ENCODE measurements around the gene GAL3ST3. TPM values are rescaled to one million over a fixed set of nuclear protein-coding genes. Genes with fewer than 3 reads are reported as not detected.
"Not testable (repeated sequence)": the region's sequence is repeated elsewhere in the genome, so short reads cannot be mapped to it uniquely, and the experiment has no call there.

GAL3ST3 gene
- total RNA-seq, 2 donors from 2014 or later = 1.1 TPM; not detected in 1

DNA sequence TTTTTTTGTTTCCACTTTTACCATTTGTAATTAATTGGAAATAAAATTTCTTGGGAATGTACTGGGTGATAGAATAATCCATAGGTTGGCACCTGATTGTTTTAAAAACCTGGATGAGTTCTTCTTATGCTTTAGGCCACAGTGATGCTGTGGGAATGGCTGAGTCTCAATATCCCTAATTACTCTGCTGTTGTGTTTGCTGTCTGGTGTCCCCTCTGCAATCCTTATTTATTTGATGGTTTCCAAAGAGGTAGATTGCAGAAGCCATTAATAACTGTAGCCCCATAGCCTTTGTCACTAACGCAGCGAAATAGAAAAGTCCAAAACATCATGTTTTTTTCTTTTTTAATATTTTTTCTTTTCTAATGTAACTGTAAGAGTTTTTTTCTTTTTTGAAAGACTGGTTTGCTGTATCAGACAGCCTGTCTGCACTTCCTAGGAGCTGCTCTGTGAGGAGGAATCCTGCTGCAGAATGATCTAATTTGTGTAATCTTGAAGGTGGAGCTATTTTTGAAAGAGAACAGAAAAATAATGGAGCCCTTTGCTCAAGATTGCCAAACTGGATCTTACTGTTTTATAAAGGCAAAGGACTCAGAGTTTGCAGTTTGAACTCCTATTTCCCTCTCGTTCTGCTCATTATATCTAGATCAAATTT lies 36.0 kb upstream of the GAL3ST3 start:
- H3K27ac ChIP-seq = peak overlapping the region in 1 of 2 donors; percentile 11
- no peak for ATAC-seq (ENCODE audit: insufficient number of reproducible peaks, low FRiP score, low read depth)
- no peak for TF ChIP-seq CTCF (IDR thresholded peaks at IDR 0.05)
- H3K36me3 ChIP-seq = no peaks in the 10 kb centered on the region
- peaks cover 39 to 59% of the 10 kb centered on the region in 2 donors for H3K4me1 ChIP-seq (ENCODE audit: control insufficient read depth in 1 of 2, low read depth in 2 of 2)
- no peak overlapping the region for H3K4me3 ChIP-seq
- no peaks in the 10 kb centered on the region for H3K27me3 ChIP-seq (replicated peaks; ENCODE audit: insufficient read depth)
- no peaks in the 10 kb centered on the region for H3K9me3 ChIP-seq
- no peak for DNase-seq (ENCODE audit: low spot score)

- TF ChIP-seq CTCF (IDR thresholded peaks at IDR 0.05) = no peak
- H3K36me3 ChIP-seq = no peaks in the 10 kb centered on the region
- ATAC-seq (ENCODE audit: insufficient number of reproducible peaks, low FRiP score, low read depth) = no peak
- H3K4me1 ChIP-seq (ENCODE audit: control insufficient read depth in 1 of 2, low read depth in 2 of 2) = peaks cover 39 to 59% of the 10 kb centered on the region in 2 donors
- H3K27ac ChIP-seq = peak overlapping the region; percentile 33 to 34
- H3K4me3 ChIP-seq = no peak overlapping the region
- no peak for DNase-seq (ENCODE audit: low spot score)
- no peaks in the 10 kb centered on the region for H3K27me3 ChIP-seq (replicated peaks; ENCODE audit: insufficient read depth)
- no peaks in the 10 kb centered on the region for H3K9me3 ChIP-seq
Observed at GRCh38 chr11:66083767-66084166, 34.8 kb upstream of the GAL3ST3 start.

DNA sequence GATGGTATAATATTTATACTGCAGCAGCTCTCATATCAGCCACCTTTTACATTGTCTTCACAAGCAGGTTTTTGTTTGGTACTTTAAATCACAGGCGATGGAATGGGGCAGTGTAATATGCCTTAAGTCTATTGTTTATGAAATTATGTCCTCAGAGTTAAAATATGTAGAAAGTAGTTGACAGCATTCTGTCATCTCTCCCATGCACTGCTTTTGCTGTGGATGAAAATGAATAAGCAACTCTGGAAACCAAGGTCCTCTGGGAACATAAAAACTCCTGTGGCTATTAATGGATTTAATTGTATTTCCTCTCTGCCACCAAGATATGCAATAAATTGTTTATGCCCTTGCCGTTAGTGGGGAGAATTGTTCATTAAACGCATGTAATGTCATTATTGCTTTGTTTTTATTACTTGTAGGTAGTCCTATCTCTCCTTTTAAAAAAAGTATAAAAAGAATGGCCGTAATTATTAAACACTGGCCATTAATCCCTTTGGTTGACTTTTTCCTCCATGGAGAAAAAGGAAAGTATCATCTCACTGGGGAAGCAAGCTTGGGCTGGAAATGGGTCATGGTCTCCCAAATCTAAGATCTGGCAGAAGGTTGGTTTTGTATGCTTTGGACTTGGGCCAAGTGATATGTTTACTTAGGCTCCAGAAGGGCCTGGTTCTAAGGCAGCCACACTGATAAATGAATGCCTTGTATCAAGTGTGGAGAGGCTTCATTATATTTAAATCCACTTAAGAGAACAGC lies 34.2 kb upstream of the GAL3ST3 start:
- no peak for DNase-seq (ENCODE audit: low spot score)
- H3K9me3 ChIP-seq = no peaks in the 10 kb centered on the region
- H3K4me3 ChIP-seq = no peak overlapping the region
- ATAC-seq (ENCODE audit: insufficient number of reproducible peaks, low FRiP score, low read depth) = no peak
- TF ChIP-seq CTCF (IDR thresholded peaks at IDR 0.05) = no peak
- no peaks in the 10 kb centered on the region for H3K36me3 ChIP-seq
- peak overlapping the region in 1 of 2 donors; percentile 33 for H3K27ac ChIP-seq
- H3K4me1 ChIP-seq (ENCODE audit: control insufficient read depth in 1 of 2, low read depth in 2 of 2) = peaks cover 39 to 59% of the 10 kb centered on the region in 2 donors
- H3K27me3 ChIP-seq (replicated peaks; ENCODE audit: insufficient read depth) = no peaks in the 10 kb centered on the region

GRCh38 chr11:66081505-66081904 lies 32.5 kb upstream of the GAL3ST3 start:
- Histone ChIP-seq H3K27ac (peak overlapping the region; percentile 16 to 77), H3K9me3 (no peaks in the 10 kb centered on the region), H3K36me3 (no peaks in the 10 kb centered on the region), H3K27me3 (replicated peaks; ENCODE audit: insufficient read depth) (no peaks in the 10 kb centered on the region), H3K4me1 (ENCODE audit: control insufficient read depth in 1 of 2, low read depth in 2 of 2) (peaks cover 47 to 67% of the 10 kb centered on the region in 2 donors), H3K4me3 (no peak overlapping the region)
- ATAC-seq (ENCODE audit: insufficient number of reproducible peaks, low FRiP score, low read depth) (no peak), DNase-seq (ENCODE audit: low spot score) (no peak)
- no peak for TF ChIP-seq CTCF (IDR thresholded peaks at IDR 0.05)

GRCh38 chr11:66080055-66080817 lies 31.3 kb upstream of the GAL3ST3 start:
- no peaks in the 10 kb centered on the region for H3K9me3 ChIP-seq
- peak overlapping the region; percentile 37 to 77 for H3K27ac ChIP-seq
- TF ChIP-seq CTCF (IDR thresholded peaks at IDR 0.05) = no peak
- H3K27me3 ChIP-seq (replicated peaks; ENCODE audit: insufficient read depth) = no peaks in the 10 kb centered on the region
- DNase-seq (ENCODE audit: low spot score) (no peak), ATAC-seq (ENCODE audit: insufficient number of reproducible peaks, low FRiP score, low read depth) (peak; percentile 57)
- no peaks in the 10 kb centered on the region for H3K36me3 ChIP-seq
- no peak overlapping the region for H3K4me3 ChIP-seq
- H3K4me1 ChIP-seq (ENCODE audit: control insufficient read depth in 1 of 2, low read depth in 2 of 2) = peaks cover 48 to 67% of the 10 kb centered on the region in 2 donors

DNA sequence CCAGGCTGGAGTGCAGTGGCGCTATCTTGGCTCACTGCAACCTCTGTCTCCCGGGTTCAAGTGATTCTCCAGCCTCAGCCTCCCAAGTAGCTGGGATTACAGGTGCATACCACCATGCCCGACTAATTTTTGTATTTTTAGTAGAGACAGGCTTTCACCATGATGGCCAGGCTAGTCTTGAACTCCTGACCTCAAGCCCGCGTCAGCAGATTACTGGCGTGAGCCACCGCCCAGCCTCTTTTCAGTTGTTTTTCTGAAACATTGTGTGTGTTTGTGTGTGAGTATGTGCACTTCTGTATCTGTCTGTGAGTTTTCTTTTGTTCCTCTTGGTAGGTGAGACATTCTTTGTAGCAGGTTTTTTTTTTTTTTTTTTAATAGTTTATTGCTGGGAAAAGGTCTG lies 30.0 kb upstream of the GAL3ST3 start:
- not testable (repeated sequence) for H3K4me3 ChIP-seq; H3K9me3 ChIP-seq; H3K27ac ChIP-seq; H3K27me3 ChIP-seq (replicated peaks; ENCODE audit: insufficient read depth); ATAC-seq (ENCODE audit: insufficient number of reproducible peaks, low FRiP score, low read depth); DNase-seq (ENCODE audit: low spot score); H3K36me3 ChIP-seq
- peaks cover 43 to 54% of the 10 kb centered on the region in 2 donors for H3K4me1 ChIP-seq (ENCODE audit: control insufficient read depth in 1 of 2, low read depth in 2 of 2)

Data from thoracic aorta (tissue), 2 donors.